HG03520 (cell line): ENCODE data around the gene CRTC3.

ENCODE experiments used
- ATAC-seq: cut with Tn5 transposase; IDR thresholded peaks from one replicate; pipeline ENCODE4 v1.9.1; 2021; ENCODE audit warnings: mild to moderate bottlenecking, moderate library complexity; ENCODE audit not compliant: unreplicated experiment

The CRTC3 gene

DNA sequence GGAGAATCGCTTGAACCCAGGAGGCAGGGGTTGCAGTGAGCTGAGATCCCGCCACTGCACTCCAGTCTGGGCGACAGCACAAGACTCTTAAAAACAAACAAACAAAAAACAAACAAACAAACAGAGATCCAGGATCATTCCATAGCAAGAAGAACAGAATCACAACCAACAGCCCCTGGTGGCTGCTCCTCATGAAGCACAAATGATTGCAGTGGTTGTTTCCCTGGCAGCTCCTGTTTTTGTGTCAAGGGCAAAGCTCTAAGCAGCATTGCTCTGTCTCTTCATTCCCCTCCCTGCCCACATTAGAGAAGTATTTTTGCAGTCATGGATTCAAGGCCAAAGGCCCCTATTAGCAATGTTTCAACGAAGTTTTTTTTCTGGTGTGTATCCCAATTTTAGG lies 161.6 kb downstream of the CRTC3 start:
- ATAC-seq, result no peak

DNA sequence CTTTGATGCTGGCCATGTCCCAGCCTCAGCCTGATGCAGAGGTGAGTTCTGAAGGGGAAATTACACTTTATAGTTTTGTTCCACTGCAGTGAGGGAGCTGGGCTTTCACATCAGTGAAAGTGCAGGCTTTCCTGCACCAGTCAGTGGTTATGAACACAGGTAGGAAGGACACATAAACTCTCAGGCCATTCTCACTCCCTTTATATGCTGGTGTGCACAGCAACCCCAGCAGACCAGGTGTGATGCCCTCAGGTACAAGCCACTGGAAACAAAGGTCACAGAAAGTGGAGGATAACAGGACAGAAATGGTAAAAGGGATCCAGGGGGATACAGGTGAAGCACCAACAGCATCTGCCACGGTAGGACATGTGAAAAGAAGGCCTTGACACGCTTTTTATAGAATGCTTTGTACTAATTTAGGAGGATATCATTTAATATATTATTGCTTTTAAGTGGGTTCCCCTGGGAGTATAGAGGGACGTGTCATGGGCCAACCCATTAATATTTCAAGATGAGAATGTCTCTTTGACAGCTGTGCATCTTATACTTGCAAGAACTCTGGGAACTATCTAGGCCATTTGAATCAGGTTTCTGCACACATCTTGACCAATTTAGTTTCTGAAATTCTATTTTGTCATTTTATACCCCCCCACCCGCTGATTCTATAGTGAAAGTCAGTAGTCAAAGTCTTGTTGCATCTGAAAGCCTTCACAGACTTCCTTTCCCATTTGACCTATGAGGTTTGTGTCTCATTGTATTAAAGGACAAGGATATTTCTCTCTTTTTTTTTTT lies 162.5 kb downstream of the CRTC3 start:
- ATAC-seq, result no peak
